PC-9 (cell line): ENCODE measurements around the gene ETV6.

Source experiments
- EZH2 ChIP-seq: fragments of 200-600 bp; sonication (generic); IDR thresholded peaks from 2 replicates; pipeline ENCODE4 v1.8.0; 2017; ENCODE audit warnings: antibody characterized with exemption, low read depth
- TF ChIP-seq, protein P1 (sequence below): fragments of 200-600 bp; sonication (generic); conservative IDR thresholded peaks from 2 replicates; pipeline ENCODE4 v1.6.1; 2017; ENCODE audit warnings: mixed run types, antibody characterized with exemption, mild to moderate bottlenecking, moderate library complexity

DNA sequence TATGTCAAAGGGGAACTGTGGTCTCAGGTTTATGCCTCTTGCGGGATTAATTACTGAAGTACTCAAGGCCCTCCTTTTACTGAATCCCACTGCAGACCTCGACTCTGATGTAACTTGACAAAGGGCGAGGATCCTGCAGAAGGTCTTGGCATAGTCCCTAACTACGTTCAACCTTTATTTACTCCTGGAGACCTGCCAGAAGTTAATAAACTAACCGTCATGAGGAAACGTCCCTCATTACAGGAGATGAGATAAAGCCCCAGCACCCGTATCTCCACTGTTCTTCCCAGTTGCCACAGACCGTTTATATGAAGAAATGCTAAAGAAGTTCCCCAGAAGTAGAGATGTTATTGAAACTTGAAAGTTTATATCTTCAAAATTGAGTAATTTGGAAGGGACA, 190.9 kb downstream of the ETV6 start:
- TF ChIP-seq, protein P1, sequence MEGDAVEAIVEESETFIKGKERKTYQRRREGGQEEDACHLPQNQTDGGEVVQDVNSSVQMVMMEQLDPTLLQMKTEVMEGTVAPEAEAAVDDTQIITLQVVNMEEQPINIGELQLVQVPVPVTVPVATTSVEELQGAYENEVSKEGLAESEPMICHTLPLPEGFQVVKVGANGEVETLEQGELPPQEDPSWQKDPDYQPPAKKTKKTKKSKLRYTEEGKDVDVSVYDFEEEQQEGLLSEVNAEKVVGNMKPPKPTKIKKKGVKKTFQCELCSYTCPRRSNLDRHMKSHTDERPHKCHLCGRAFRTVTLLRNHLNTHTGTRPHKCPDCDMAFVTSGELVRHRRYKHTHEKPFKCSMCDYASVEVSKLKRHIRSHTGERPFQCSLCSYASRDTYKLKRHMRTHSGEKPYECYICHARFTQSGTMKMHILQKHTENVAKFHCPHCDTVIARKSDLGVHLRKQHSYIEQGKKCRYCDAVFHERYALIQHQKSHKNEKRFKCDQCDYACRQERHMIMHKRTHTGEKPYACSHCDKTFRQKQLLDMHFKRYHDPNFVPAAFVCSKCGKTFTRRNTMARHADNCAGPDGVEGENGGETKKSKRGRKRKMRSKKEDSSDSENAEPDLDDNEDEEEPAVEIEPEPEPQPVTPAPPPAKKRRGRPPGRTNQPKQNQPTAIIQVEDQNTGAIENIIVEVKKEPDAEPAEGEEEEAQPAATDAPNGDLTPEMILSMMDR = no peak
- no peak for TF ChIP-seq EZH2
